Activated naive CD4-positive, alpha-beta T cell treated with anti-CD3 and anti-CD28 coated beads, Interleukin-2, amount 10 ng/mL, durations not matched to agents 7 days and 5 days (primary cell): ENCODE results near the gene CCL25.
"Not testable (repeated sequence)": the region's sequence is repeated elsewhere in the genome, so short reads cannot be mapped to it uniquely, and the experiment has no call there.

Source experiments
- CTCF ChIA-PET: fragments of 350-600 bp; sonication (Branson Sonifier 250); formaldehyde crosslinking; loops from one replicate; lab custom pipeline; 2021; ENCODE audit warnings: antibody characterized with exemption; lab: Charles Lee
- DNase-seq: peaks from one replicate; pipeline ENCODE4 v3.0.0-alpha.2; 2020
- H3K27ac Mint-ChIP-seq: one replicate; pipeline ENCODE4 v1.8.0; 2021; ENCODE audit warnings: mild to moderate bottlenecking, moderate library complexity, mixed read lengths
- H3K27me3 Mint-ChIP-seq: one replicate; pipeline ENCODE4 v1.8.0; 2021; ENCODE audit warnings: mild to moderate bottlenecking, mixed read lengths
- H3K36me3 Mint-ChIP-seq: one replicate; pipeline ENCODE4 v1.8.0; 2021; ENCODE audit warnings: mixed read lengths
- H3K4me1 Mint-ChIP-seq: one replicate; pipeline ENCODE4 v1.8.0; 2021; ENCODE audit warnings: mixed read lengths
- H3K4me3 Mint-ChIP-seq: one replicate; pipeline ENCODE4 v1.8.0; 2021; ENCODE audit warnings: mild to moderate bottlenecking, moderate library complexity, mixed read lengths
- H3K9me3 Mint-ChIP-seq: one replicate; pipeline ENCODE4 v1.8.0; 2021; ENCODE audit warnings: mixed read lengths

CCL25 gene

GRCh38 chr19:8101910-8102309, 49.4 kb downstream of the CCL25 start:
- H3K27ac Mint-ChIP-seq, H3K4me3 Mint-ChIP-seq, DNase-seq, H3K4me1 Mint-ChIP-seq, CTCF ChIA-PET, H3K9me3 Mint-ChIP-seq, H3K27me3 Mint-ChIP-seq, H3K36me3 Mint-ChIP-seq: not testable (repeated sequence)

- CTCF ChIA-PET: no interaction called here
- no peak overlapping the region for H3K4me3 Mint-ChIP-seq
Measured at GRCh38 chr19:8105471-8105870, 52.9 kb downstream of the CCL25 start.

GRCh38 chr19:8107301-8107903, 54.8 kb downstream of the CCL25 start:
- H3K27me3 Mint-ChIP-seq: no peaks in the 10 kb centered on the region
- H3K36me3 Mint-ChIP-seq: no peaks in the 10 kb centered on the region
- no peaks in the 10 kb centered on the region for H3K4me1 Mint-ChIP-seq
- H3K9me3 Mint-ChIP-seq: no peaks in the 10 kb centered on the region
- CTCF ChIA-PET: no interaction called here
- no peak overlapping the region for H3K4me3 Mint-ChIP-seq
- no peak for DNase-seq
- H3K27ac Mint-ChIP-seq: no peak overlapping the region

More at GRCh38 chr19:8105471-8105870, 52.9 kb downstream of the CCL25 start:
- Mint-ChIP-seq H3K27ac (no peak overlapping the region), H3K9me3 (no peaks in the 10 kb centered on the region), H3K27me3 (no peaks in the 10 kb centered on the region), H3K36me3 (no peaks in the 10 kb centered on the region), H3K4me1 (no peaks in the 10 kb centered on the region)
- DNase-seq: no peak

GRCh38 chr19:8108560-8109445, 56.2 kb downstream of the CCL25 start:
- no peaks in the 10 kb centered on the region for H3K36me3 Mint-ChIP-seq
- no peaks in the 10 kb centered on the region for H3K27me3 Mint-ChIP-seq
- H3K4me1 Mint-ChIP-seq: no peaks in the 10 kb centered on the region
- no peak overlapping the region for H3K27ac Mint-ChIP-seq
- no peak for DNase-seq
- no peaks in the 10 kb centered on the region for H3K9me3 Mint-ChIP-seq
- H3K4me3 Mint-ChIP-seq: no peak overlapping the region
- CTCF ChIA-PET: no interaction called here

GRCh38 chr19:8109455-8109854, 56.9 kb downstream of the CCL25 start:
- DNase-seq: no peak
- CTCF ChIA-PET: no interaction called here
- Mint-ChIP-seq H3K4me1 (no peaks in the 10 kb centered on the region), H3K27me3 (no peaks in the 10 kb centered on the region), H3K27ac (peak overlapping the region; percentile 43), H3K36me3 (no peaks in the 10 kb centered on the region), H3K4me3 (no peak overlapping the region), H3K9me3 (no peaks in the 10 kb centered on the region)

GRCh38 chr19:8109890-8110662, 57.5 kb downstream of the CCL25 start:
- Mint-ChIP-seq H3K4me1 (no peaks in the 10 kb centered on the region), H3K27ac (no peak overlapping the region), H3K9me3 (no peaks in the 10 kb centered on the region), H3K27me3 (no peaks in the 10 kb centered on the region), H3K36me3 (no peaks in the 10 kb centered on the region), H3K4me3 (no peak overlapping the region)
- DNase-seq: no peak
- CTCF ChIA-PET: no interaction called here

GRCh38 chr19:8110931-8111330, 58.4 kb downstream of the CCL25 start:
- Mint-ChIP-seq H3K4me1 (no peaks in the 10 kb centered on the region), H3K36me3 (no peaks in the 10 kb centered on the region), H3K27me3 (peaks cover 4% of the 10 kb centered on the region), H3K27ac (no peak overlapping the region), H3K9me3 (no peaks in the 10 kb centered on the region), H3K4me3 (no peak overlapping the region)
- CTCF ChIA-PET: no interaction called here
- no peak for DNase-seq

- H3K4me1 Mint-ChIP-seq: no peaks in the 10 kb centered on the region
- H3K27me3 Mint-ChIP-seq: peaks cover 4% of the 10 kb centered on the region
- no peaks in the 10 kb centered on the region for H3K9me3 Mint-ChIP-seq
- no peak for DNase-seq
- CTCF ChIA-PET: no interaction called here
- no peak overlapping the region for H3K27ac Mint-ChIP-seq
- H3K4me3 Mint-ChIP-seq: no peak overlapping the region
- H3K36me3 Mint-ChIP-seq: no peaks in the 10 kb centered on the region
Measured at GRCh38 chr19:8111376-8111775, 58.8 kb downstream of the CCL25 start.
